Measurements from ENCODE around the gene UBE2L6. TPM values are rescaled to one million over a fixed set of nuclear protein-coding genes. Genes with fewer than 3 reads are reported as not detected.
A peak's percentile ranks its signal among the peaks of the same experiment; 100 is the strongest.

Gene UBE2L6
- polyA plus RNA-seq, 3 donors from 2014 or later = 310 to 706 (median 354) TPM

DNA sequence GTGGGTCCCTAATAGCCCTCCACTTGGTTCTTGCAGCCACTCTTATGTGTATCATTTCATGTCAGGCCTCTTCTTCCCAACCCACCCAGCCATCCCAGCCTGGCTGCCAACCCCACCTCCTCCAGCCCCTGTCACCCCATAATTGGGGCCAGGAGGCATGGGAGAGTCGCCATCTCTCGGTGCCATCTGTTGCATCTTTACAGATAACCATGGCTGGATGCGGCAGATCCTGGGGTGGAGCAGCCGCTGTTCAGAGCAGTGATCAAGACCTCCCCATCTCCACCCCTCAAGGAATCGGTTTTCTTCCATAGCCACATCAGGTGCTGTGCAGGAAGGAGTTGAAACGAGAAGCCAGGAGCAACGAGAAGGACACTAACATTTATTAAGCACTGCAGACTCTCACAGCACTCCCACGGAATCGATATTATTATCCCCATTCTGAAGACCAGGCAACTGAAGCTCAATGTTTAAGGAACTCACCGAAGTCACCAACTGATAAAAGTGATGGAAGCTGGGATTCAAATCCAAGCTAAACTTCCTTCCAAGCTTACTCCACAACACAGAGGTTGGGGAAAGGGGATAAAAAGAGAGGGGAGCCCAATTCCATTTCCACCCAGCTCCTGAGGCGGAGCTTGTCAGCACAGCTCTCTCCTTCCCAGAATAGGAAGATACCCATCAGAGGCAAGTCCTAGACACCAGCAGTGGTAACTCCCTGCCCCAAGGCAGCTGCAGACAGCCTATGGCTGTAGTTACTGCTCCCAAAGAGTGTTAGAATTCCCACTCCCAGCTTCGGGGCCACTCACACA, 54.6 kb downstream of the UBE2L6 start:
- Mint-ChIP-seq H3K4me1 (peaks cover 22 to 23% of the 10 kb centered on the region in 2 donors), H3K27ac (peak overlapping the region in 2 of 6 donors; percentile 43 to 72), H3K27me3 (ENCODE audit: low read depth in 3 of 3) (peaks cover 0 to 11% (median 7%) of the 10 kb centered on the region in 3 donors), H3K9me3 (no peaks in the 10 kb centered on the region), H3K4me3 (peak overlapping the region; percentile 25 to 95 (median 56)), H3K36me3 (no peaks in the 10 kb centered on the region)
- DNase-seq = no peak

DNA sequence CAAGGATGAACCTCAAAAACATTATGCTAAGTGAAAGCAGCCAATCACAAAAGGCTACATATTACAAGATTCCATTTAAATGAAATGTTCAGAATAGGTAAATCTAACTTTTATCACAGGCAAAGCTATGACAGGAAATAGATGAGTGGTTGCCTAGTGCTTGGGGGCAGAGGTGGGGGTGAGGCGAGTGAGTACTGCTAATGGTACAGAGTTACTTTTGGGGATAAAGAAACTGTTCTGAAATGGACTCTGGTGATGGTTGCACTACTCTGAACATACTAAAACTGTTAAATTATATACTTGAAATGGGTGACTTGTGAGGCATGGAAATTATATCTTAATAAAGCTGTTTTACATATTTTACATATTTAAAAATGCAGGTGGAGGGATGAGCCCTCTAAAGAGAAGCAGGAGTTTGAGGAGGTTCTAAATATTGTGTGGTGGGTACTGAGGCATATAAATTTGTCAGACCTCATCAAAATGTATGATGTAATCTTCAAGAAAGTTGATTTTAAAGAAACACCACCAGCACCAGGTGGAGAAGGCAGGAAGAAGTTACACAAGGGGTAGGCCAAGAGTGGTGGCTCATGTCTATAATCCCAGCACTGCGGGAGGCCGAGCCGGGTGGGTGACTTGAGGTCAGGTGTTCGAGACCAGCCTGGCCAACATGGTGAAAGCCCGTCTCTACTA, 55.6 kb downstream of the UBE2L6 start:
- Mint-ChIP-seq H3K36me3 (no peaks in the 10 kb centered on the region), H3K4me3 (peak overlapping the region in 1 of 5 donors; percentile 14), H3K4me1 (peaks cover 22 to 23% of the 10 kb centered on the region in 2 donors), H3K27me3 (ENCODE audit: low read depth in 3 of 3) (peaks cover 0 to 11% (median 4%) of the 10 kb centered on the region in 3 donors), H3K9me3 (no peaks in the 10 kb centered on the region), H3K27ac (peak overlapping the region in 5 of 6 donors; percentile 1 to 75 (median 61))
- DNase-seq = no peak

DNA sequence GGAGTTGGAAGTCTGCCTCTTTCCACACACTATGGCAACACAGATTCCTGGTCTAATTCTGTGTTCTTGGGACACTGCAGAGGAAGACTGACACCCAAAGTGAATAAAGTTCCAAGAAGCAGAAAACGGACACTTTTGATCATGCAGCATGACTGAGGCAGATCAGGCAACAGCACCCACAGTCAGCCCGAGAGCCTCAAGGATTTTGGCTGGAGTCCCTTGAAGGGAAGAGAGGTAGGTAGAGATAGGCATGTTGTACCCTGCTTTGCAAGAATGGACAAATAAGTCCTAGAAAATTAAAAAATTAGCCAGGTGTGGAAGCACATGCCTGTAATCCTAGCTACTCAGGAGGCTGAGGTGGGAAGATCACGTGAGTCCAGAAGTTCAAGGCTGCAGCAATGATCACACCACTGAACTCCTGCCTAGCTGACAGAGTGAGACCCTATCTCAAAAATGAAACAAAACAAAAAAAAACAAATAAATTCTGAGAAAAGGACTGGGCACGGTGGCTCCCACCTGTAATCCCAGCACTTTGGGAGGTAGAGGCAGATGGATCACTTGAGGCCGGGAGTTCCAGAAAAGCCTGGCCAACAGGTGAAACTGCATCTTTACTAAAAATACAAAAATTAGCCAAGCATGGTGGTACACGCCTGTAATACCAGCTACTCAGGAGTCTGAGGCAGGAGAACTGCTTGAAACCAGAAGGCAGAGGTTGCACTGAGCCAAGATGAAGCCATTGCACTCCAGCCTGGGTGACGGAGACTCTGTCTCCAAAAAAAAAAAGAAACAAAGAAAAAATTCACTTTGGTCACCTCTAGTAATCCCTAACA, 58.9 kb downstream of the UBE2L6 start:
- H3K4me1 Mint-ChIP-seq = peaks cover 11 to 12% of the 10 kb centered on the region in 2 donors
- H3K27ac Mint-ChIP-seq = no peak overlapping the region
- no peak overlapping the region for H3K4me3 Mint-ChIP-seq
- peaks cover 0 to 2% (median 0%) of the 10 kb centered on the region in 3 donors for H3K36me3 Mint-ChIP-seq
- DNase-seq = no peak
- H3K9me3 Mint-ChIP-seq = no peaks in the 10 kb centered on the region
- H3K27me3 Mint-ChIP-seq (ENCODE audit: low read depth in 3 of 3) = peaks cover 0 to 6% (median 0%) of the 10 kb centered on the region in 3 donors

DNA sequence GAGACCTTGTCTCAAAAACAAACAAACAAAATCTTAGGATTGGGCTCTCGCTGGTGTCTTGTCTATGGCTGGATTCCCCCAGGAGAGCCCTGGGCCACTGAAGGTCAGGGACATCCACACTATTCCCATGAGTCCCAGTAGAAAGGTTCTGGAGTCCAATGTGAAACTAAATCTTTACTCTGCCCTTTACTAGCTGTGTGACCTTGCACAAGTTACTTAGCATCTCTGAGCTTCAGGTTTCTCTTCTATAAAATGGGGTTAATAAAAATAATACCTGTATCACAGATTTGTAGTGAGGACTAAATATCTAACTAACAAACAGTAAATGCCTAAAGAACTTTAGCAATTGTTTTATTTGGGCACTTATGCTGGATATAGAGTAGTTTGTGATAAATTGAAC, 61.0 kb downstream of the UBE2L6 start:
- Mint-ChIP-seq H3K27ac (no peak overlapping the region), H3K4me3 (no peak overlapping the region), H3K36me3 (peaks cover 0 to 6% (median 0%) of the 10 kb centered on the region in 3 donors), H3K27me3 (ENCODE audit: low read depth in 3 of 3) (peaks cover 0 to 2% (median 0%) of the 10 kb centered on the region in 3 donors), H3K4me1 (peaks cover 0 to 2% of the 10 kb centered on the region in 2 donors), H3K9me3 (no peaks in the 10 kb centered on the region)
- no peak for DNase-seq

DNA sequence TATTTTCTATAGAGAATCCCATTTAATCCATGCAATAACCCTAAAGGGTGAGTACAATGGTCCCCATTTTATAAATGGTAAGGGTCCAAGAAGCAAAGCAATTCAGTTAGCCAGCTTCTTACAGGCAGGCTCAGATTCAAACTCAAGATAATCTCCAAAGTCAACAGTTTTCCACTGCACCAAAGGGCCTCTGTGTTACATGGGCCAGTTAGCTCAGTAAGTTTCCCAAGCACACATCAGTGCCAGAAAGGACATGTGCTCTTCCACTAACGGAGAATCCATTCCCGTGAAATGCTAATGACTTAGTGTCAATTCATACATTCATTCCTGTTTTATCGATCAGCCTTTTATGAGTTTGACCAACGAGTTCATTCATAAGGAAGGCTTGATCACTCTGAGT, 63.0 kb downstream of the UBE2L6 start:
- peaks cover 8 to 9% of the 10 kb centered on the region in 2 donors for H3K4me1 Mint-ChIP-seq
- H3K4me3 Mint-ChIP-seq = no peak overlapping the region
- no peak overlapping the region for H3K27ac Mint-ChIP-seq

DNA sequence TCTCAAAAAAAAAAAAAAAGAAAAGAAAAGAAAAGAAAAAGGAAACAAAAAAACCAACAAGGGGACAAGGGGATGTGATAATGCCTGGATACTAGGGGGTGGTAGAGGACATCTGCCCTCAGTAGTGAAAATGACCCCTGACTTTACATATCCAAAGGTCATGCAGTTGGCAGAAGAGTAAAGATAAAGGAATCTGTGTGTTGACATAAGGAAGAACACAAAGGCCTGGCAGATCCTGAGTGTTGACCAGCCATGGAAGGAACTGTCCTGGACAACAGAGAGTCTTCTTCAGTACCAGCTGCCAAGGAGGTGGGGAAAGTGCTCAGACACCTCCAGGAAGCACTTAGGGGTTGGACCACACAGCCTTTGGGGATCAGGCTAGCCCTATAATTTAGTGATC, 64.6 kb downstream of the UBE2L6 start:
- Mint-ChIP-seq H3K27ac (no peak overlapping the region), H3K36me3 (peaks cover 4 to 14% (median 6%) of the 10 kb centered on the region in 3 donors), H3K27me3 (ENCODE audit: low read depth in 3 of 3) (no peaks in the 10 kb centered on the region), H3K9me3 (no peaks in the 10 kb centered on the region), H3K4me1 (peaks cover 8 to 9% of the 10 kb centered on the region in 2 donors), H3K4me3 (no peak overlapping the region)
- no peak for DNase-seq

More for the DNA sequence above, 63.0 kb downstream of the UBE2L6 start:
- DNase-seq = no peak
- Mint-ChIP-seq H3K9me3 (no peaks in the 10 kb centered on the region), H3K27me3 (ENCODE audit: low read depth in 3 of 3) (peaks cover 0 to 2% (median 0%) of the 10 kb centered on the region in 3 donors), H3K36me3 (peaks cover 4 to 14% (median 6%) of the 10 kb centered on the region in 3 donors)

DNA sequence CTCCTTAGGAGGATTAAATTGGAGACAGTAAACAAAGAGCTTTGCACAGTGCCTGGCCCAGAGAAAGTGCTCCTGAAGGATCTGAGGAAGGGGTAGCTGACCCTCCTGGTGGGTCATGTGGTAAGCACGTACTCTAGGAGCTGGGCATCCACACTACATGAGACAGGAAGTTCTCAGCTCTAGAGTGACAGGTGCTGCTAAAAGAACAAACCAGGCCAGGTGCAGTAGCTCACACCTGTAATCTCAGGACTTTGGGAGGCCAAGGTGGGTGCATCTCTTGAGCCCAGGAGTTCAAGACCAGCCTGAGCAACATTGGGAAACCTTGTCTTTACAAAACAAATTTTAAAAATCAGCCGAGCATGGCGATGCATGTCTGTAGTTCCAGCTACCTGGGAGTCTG, 65.1 kb downstream of the UBE2L6 start:
- Mint-ChIP-seq H3K4me1 (peaks cover 8 to 9% of the 10 kb centered on the region in 2 donors), H3K36me3 (peaks cover 4 to 15% (median 6%) of the 10 kb centered on the region in 3 donors), H3K27ac (no peak overlapping the region), H3K4me3 (no peak overlapping the region), H3K27me3 (ENCODE audit: low read depth in 3 of 3) (no peaks in the 10 kb centered on the region), H3K9me3 (no peaks in the 10 kb centered on the region)
- no peak for DNase-seq

DNA sequence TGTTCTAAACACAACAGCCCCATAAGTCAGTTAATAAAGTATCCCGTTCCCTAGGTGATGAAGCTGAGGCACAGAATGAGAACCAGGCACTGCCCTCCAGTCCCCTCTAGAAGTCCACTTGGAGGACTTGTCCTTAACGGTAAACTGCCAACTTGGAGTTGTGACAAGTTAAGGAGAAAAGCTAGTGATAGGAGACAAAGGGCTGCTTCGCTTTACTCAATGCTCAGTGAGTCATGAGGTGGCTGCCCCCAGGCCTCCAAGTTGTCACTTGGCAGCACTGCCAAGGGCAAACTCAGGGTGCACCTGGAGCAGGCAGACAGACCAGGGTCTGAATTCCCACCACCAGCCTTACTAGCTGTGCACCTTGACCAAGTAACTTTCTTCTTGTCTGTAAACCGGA, 65.5 kb downstream of the UBE2L6 start:
- H3K4me1 Mint-ChIP-seq = peaks cover 8 to 9% of the 10 kb centered on the region in 2 donors
- peaks cover 4 to 17% (median 6%) of the 10 kb centered on the region in 3 donors for H3K36me3 Mint-ChIP-seq
- H3K27ac Mint-ChIP-seq = peak overlapping the region in 1 of 6 donors; percentile 55
- H3K4me3 Mint-ChIP-seq = no peak overlapping the region
- DNase-seq = no peak
- H3K27me3 Mint-ChIP-seq (ENCODE audit: low read depth in 3 of 3) = no peaks in the 10 kb centered on the region
- H3K9me3 Mint-ChIP-seq = no peaks in the 10 kb centered on the region

Other genes starting within 250 kb of the UBE2L6 start
- gene TNKS1BP1, start 242.7 kb downstream of the UBE2L6 start, polyA plus RNA-seq = 1 to 10 TPM; 1.0 to 1.7 (median 1.6) TPM
- gene SSRP1, start 231.8 kb downstream of the UBE2L6 start, polyA plus RNA-seq = 10 to 100 TPM; 24.6 to 41.6 (median 25.6) TPM
- gene P2RX3, start 229.3 kb downstream of the UBE2L6 start, polyA plus RNA-seq = not detected
- not detected for gene PRG3, start 186.5 kb downstream of the UBE2L6 start, polyA plus RNA-seq
- gene PRG2, start 177.0 kb downstream of the UBE2L6 start, polyA plus RNA-seq = under 1 TPM in 1 of 3 donors, not detected in 2; 0.19 TPM
- 10 to 100 TPM; 11.4 to 17.1 (median 12.4) TPM for gene SLC43A3, start 140.6 kb downstream of the UBE2L6 start, polyA plus RNA-seq
- under 1 TPM; 0.38 to 0.71 (median 0.68) TPM for gene RTN4RL2, start 107.1 kb downstream of the UBE2L6 start, polyA plus RNA-seq
- 10 to 100 TPM; 15.8 to 20.3 (median 17.5) TPM for gene SLC43A1, start 52.0 kb downstream of the UBE2L6 start, polyA plus RNA-seq
- 100 to 1,000 TPM in 1 of 3 donors, 10 to 100 TPM in 2; 52.9 to 101 (median 55.7) TPM for gene TIMM10, start 36.9 kb downstream of the UBE2L6 start, polyA plus RNA-seq
- gene SMTNL1, start 30.1 kb downstream of the UBE2L6 start, polyA plus RNA-seq = under 1 TPM in 2 of 3 donors, not detected in 1; 0.12 to 0.47 TPM
- gene SERPING1, start 30.0 kb upstream of the UBE2L6 start, polyA plus RNA-seq = under 1 TPM in 1 of 3 donors, not detected in 2; 0.71 TPM
- under 1 TPM in 1 of 3 donors, not detected in 2; 0.09 TPM for gene YPEL4, start 82.2 kb upstream of the UBE2L6 start, polyA plus RNA-seq
- gene CLP1, start 90.1 kb upstream of the UBE2L6 start, polyA plus RNA-seq = 10 to 100 TPM; 18.4 to 36.7 (median 20.9) TPM
- 10 to 100 TPM; 19.0 to 46.8 (median 24.3) TPM for gene ZDHHC5, start 100.4 kb upstream of the UBE2L6 start, polyA plus RNA-seq
- 10 to 100 TPM; 12.6 to 19.7 (median 19.6) TPM for gene MED19, start 144.5 kb upstream of the UBE2L6 start, polyA plus RNA-seq
- 100 to 1,000 TPM in 1 of 3 donors, 10 to 100 TPM in 2; 59.3 to 139 (median 72.1) TPM for gene TMX2, start 144.9 kb upstream of the UBE2L6 start, polyA plus RNA-seq
- 100 to 1,000 TPM; 157 to 276 (median 190) TPM for gene SELENOH, start 173.8 kb upstream of the UBE2L6 start, polyA plus RNA-seq
- under 1 TPM; 0.12 to 0.86 (median 0.25) TPM for gene BTBD18, start 184.1 kb upstream of the UBE2L6 start, polyA plus RNA-seq
- gene CTNND1, start 194.1 kb upstream of the UBE2L6 start, polyA plus RNA-seq = 1 to 10 TPM; 1.1 to 2.5 (median 1.9) TPM

Data from immature natural killer cell (primary cell).